Liver (tissue), 9 donors: Measurements from ENCODE around the gene ZNF8. TPM values are rescaled to one million over a fixed set of nuclear protein-coding genes. Genes with fewer than 3 reads are reported as not detected.

Experiments used
- DNase-seq: peaks from one replicate; pipeline ENCODE4 v3.0.0-alpha.2; 2017; ENCODE audit warnings: low spot score
- H3K27ac ChIP-seq, 2 donors: one replicate each; pipeline ENCODE4 v1.7.0; 2013; ENCODE audit warnings: inconsistent platforms in 2 of 2, low read length in 2 of 2, control low read depth in 1 of 2, low read depth in 1 of 2, mild to moderate bottlenecking in 1 of 2
- H3K27me3 ChIP-seq, 4 donors: one replicate each; pipeline versions ENCODE4 v1.6.1 to v1.7.0; 2013; ENCODE audit warnings: low read length in 3 of 4, inconsistent platforms in 1 of 4, mild to moderate bottlenecking in 1 of 4, moderate library complexity in 1 of 4; ENCODE audit not compliant: control insufficient read depth in 4 of 4, insufficient read depth in 4 of 4
- H3K36me3 ChIP-seq, 4 donors: one replicate each; pipeline versions ENCODE4 v1.6.1 to v1.7.0; 2013; ENCODE audit warnings: low read length in 3 of 4, mild to moderate bottlenecking in 3 of 4, low read depth in 1 of 4, moderate library complexity in 1 of 4; ENCODE audit not compliant: control insufficient read depth in 4 of 4, insufficient read depth in 3 of 4
- H3K4me1 ChIP-seq, 4 donors: one replicate each; pipeline versions ENCODE4 v1.6.1 to v1.7.0; 2013; ENCODE audit warnings: low read length in 3 of 4, mild to moderate bottlenecking in 3 of 4, moderate library complexity in 1 of 4; ENCODE audit not compliant: control insufficient read depth in 4 of 4, insufficient read depth in 4 of 4
- H3K4me3 ChIP-seq, 3 donors: one replicate each; pipeline versions ENCODE4 v1.6.1 to v1.7.0; 2013; ENCODE audit warnings: low read length in 3 of 3, control low read depth in 1 of 3, low read depth in 1 of 3, mild to moderate bottlenecking in 1 of 3
- H3K9ac ChIP-seq, 2 donors: one replicate each; pipeline ENCODE4 v1.7.0; 2013; ENCODE audit warnings: low read length in 2 of 2, mild to moderate bottlenecking in 2 of 2, moderate library complexity in 2 of 2, control low read depth in 1 of 2, low read depth in 1 of 2
- H3K9me3 ChIP-seq, 4 donors: one replicate each; pipeline versions ENCODE4 v1.6.1 to v1.7.0; 2013; ENCODE audit warnings: low read length in 3 of 4; ENCODE audit not compliant: control insufficient read depth in 4 of 4
- ATF3 ChIP-seq: IDR thresholded peaks from 2 replicates; pipeline ENCODE4 v1.6.1; 2016; ENCODE audit warnings: antibody characterized with exemption
- CTCF ChIP-seq: fragments of 150-350 bp; IDR thresholded peaks from 2 replicates; pipeline ENCODE4 v1.5.1; 2017; ENCODE audit warnings: improper control_type of control experiment, low read depth, low read length; ENCODE audit not compliant: missing input control
- EGR1 ChIP-seq, 2 donors: IDR thresholded peaks; 2 replicates each; pipeline ENCODE4 v1.6.1; 2016 to 2018; ENCODE audit warnings: antibody characterized with exemption in 2 of 2, low read depth in 2 of 2
- FOXA2 ChIP-seq: IDR thresholded peaks from 2 replicates; pipeline ENCODE4 v1.6.1; 2016; ENCODE audit warnings: antibody characterized with exemption
- HNF4A ChIP-seq, 2 donors: conservative IDR thresholded peaks; 2 replicates each; pipeline ENCODE4 v1.6.1; 2016; ENCODE audit warnings: antibody characterized with exemption in 2 of 2, mild to moderate bottlenecking in 2 of 2
- HNF4G ChIP-seq: IDR thresholded peaks from 2 replicates; pipeline ENCODE4 v1.6.1; 2016; ENCODE audit warnings: antibody characterized with exemption
- JUND ChIP-seq, 2 donors: IDR thresholded peaks; 2 replicates each; pipeline ENCODE4 v1.6.1; 2016; ENCODE audit warnings: antibody characterized with exemption in 2 of 2
- MAX ChIP-seq: IDR thresholded peaks from 2 replicates; pipeline ENCODE4 v1.6.1; 2016; ENCODE audit warnings: antibody characterized with exemption
- NR2F2 ChIP-seq: IDR thresholded peaks from 2 replicates; pipeline ENCODE4 v1.6.1; 2016; ENCODE audit warnings: antibody characterized with exemption
- RAD21 ChIP-seq, 2 donors: IDR thresholded peaks; 2 replicates each; pipeline ENCODE4 v1.6.1; 2016; ENCODE audit warnings: antibody characterized with exemption in 2 of 2, mild to moderate bottlenecking in 2 of 2
- REST ChIP-seq: IDR thresholded peaks from 2 replicates; pipeline ENCODE4 v1.6.1; 2016; ENCODE audit warnings: antibody characterized with exemption, mild to moderate bottlenecking
- TAF1 ChIP-seq: conservative IDR thresholded peaks from 2 replicates; pipeline ENCODE4 v1.6.1; 2016; ENCODE audit warnings: antibody characterized with exemption, mild to moderate bottlenecking
- YY1 ChIP-seq: IDR thresholded peaks from 2 replicates; pipeline ENCODE4 v1.6.1; 2016; ENCODE audit warnings: antibody characterized with exemption, mild to moderate bottlenecking
- ZBTB33 ChIP-seq: IDR thresholded peaks from 2 replicates; pipeline ENCODE4 v1.6.1; 2016; ENCODE audit warnings: antibody characterized with exemption
- WGBS: extraction: QIAGEN DNeasy Blood & Tissue Kit; methylation state at CpG from one replicate; pipeline ENCODE4 v1.1.7; 2013; 5-methylcytosine and 5-hydroxymethylcytosine counted together
- polyA plus RNA-seq, 2 donors: library from polyadenylated mRNA; stranded (reverse) in 1 of 2; unstranded in 1 of 2; fragments of 200-250 nt in 1 of 2; fragments of >200 nt in 1 of 2; fragmentation: Nextera tagmentation in 1 of 2; extraction: Ambion mirVana in 1 of 2; gene quantifications; one replicate each; pipeline versions ENCODE4 v1.2.1 to v1.2.3, GENCODE V29; 2013 to 2015
- total RNA-seq, 2 donors: library from RNA; depleted of rRNA; stranded (reverse); fragments of >200 nt; gene quantifications; one replicate each; pipeline ENCODE4 v1.2.3, GENCODE V29; 2014
- donor health status: healthy.
- donor health status: healthy.
- donor health status: healthy.
- donor health status: healthy.
- donor health status: healthy.

ZNF8 gene
- total and polyA plus RNA-seq, 4 donors, result 0.37 to 4.6 (median 1.6) TPM

- TF ChIP-seq ZBTB33, result no peak
- no peak for TF ChIP-seq CTCF
Measured at GRCh38 chr19:58268344-58268743, 10.4 kb upstream of the ZNF8 start (continued).

GRCh38 chr19:58274771-58275201 lies 4.0 kb upstream of the ZNF8 start:
- Histone ChIP-seq H3K27ac (no peak overlapping the region), H3K4me1 (peaks cover 4 to 8% (median 5%) of the 10 kb centered on the region in 4 donors), H3K36me3 (peaks cover 2 to 11% (median 8%) of the 10 kb centered on the region in 4 donors), H3K9me3 (peaks cover 25 to 40% (median 30%) of the 10 kb centered on the region in 4 donors), H3K27me3 (no peaks in the 10 kb centered on the region), H3K9ac (no peak overlapping the region), H3K4me3 (peak overlapping the region in 1 of 3 donors; percentile 3)
- no peak for DNase-seq
- TF ChIP-seq HNF4G (no peak), JUND (IDR thresholded peaks at IDR 0.05) (no peak), ZBTB33 (no peak), ATF3 (no peak), YY1 (no peak), REST (no peak), FOXA2 (no peak), MAX (no peak), EGR1 (IDR thresholded peaks at IDR 0.05; ENCODE audit: low read depth in 2 of 2) (no peak), CTCF (no peak), HNF4A (conservative IDR thresholded peaks at IDR 0.05) (no peak), TAF1 (no peak), RAD21 (IDR thresholded peaks at IDR 0.05) (no peak), NR2F2 (no peak)
- WGBS, result 93% methylated on average over 2 of the region's 2 CpGs
